WTC11 (cell line): ENCODE data around the gene MAP4K1.

Source experiments
- ETV6 ChIP-seq: sonication (generic); formaldehyde crosslinking; IDR thresholded peaks from 2 replicates; pipeline ENCODE4 v1.8.1; 2022; ENCODE audit warnings: mild to moderate bottlenecking, missing genetic modification reagents
- NR1H2 ChIP-seq: sonication (generic); formaldehyde crosslinking; IDR thresholded peaks from 2 replicates; pipeline ENCODE4 v1.9.0; 2021; ENCODE audit warnings: mild to moderate bottlenecking, moderate library complexity, missing genetic modification reagents
- TF ChIP-seq, protein P1 (sequence below): fragments of 200-600 bp; IDR thresholded peaks from 2 replicates; pipeline ENCODE4 v1.8.0; 2022; ENCODE audit warnings: antibody characterized with exemption

DNA sequence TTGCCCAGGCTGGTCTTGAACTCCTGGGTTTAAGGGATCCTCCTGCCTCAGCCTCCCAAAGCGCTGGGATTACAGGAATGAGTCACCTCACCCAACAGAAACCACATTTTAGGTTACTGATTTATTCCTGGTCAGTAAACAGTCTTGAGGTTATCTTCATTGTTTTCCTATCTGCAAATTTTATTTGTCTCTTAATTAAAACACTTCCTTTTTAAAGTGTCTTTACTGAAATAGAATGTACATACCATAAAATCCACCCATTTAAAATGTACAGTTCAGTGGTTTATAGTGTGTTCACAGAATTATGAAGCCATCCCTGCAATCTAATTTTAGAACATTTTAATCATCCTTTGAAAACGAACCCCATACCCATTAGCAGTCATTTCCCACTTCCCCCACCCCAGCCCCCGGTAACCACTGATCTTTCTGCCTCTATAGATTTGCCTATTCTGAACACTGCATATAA lies 63.0 kb downstream of the MAP4K1 start:
- TF ChIP-seq, protein P1, sequence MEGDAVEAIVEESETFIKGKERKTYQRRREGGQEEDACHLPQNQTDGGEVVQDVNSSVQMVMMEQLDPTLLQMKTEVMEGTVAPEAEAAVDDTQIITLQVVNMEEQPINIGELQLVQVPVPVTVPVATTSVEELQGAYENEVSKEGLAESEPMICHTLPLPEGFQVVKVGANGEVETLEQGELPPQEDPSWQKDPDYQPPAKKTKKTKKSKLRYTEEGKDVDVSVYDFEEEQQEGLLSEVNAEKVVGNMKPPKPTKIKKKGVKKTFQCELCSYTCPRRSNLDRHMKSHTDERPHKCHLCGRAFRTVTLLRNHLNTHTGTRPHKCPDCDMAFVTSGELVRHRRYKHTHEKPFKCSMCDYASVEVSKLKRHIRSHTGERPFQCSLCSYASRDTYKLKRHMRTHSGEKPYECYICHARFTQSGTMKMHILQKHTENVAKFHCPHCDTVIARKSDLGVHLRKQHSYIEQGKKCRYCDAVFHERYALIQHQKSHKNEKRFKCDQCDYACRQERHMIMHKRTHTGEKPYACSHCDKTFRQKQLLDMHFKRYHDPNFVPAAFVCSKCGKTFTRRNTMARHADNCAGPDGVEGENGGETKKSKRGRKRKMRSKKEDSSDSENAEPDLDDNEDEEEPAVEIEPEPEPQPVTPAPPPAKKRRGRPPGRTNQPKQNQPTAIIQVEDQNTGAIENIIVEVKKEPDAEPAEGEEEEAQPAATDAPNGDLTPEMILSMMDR, result no peak
- TF ChIP-seq NR1H2 (CRISPR knock-in tag) (no peak), ETV6 (CRISPR knock-in tag) (no peak)
